Measurements from ENCODE around the gene CA5A. TPM values are rescaled to one million over a fixed set of nuclear protein-coding genes. Genes with fewer than 3 reads are reported as not detected.

Gene CA5A
- total RNA-seq, 2 donors from 2014 or later = not detected

GRCh38 chr16:87961623-87962022 is 25.3 kb upstream of the CA5A start:
- H3K27me3 ChIP-seq = no peaks in the 10 kb centered on the region
- no peak overlapping the region for H3K4me3 ChIP-seq
- peaks cover 2% of the 10 kb centered on the region for H3K4me1 ChIP-seq
- intact Hi-C loops (cut with DNase I) = loop anchor here (10.0 kb wide), 1 partner anchor 63 kb away; no protein-coding TSS in a partner anchor
- H3K36me3 ChIP-seq = no peaks in the 10 kb centered on the region
- H3K27ac ChIP-seq = no peak overlapping the region
- no peaks in the 10 kb centered on the region for H3K9me3 ChIP-seq
- no peak overlapping the region for H3K9ac ChIP-seq (ENCODE audit: low read depth in 2 of 2, low read length in 2 of 2)
- no peak for TF ChIP-seq CTCF (IDR thresholded peaks at IDR 0.05)
- DNase-seq = no peak

- Histone ChIP-seq H3K4me3 (no peak overlapping the region), H3K27me3 (no peaks in the 10 kb centered on the region), H3K9ac (ENCODE audit: low read depth in 2 of 2, low read length in 2 of 2) (no peak overlapping the region), H3K4me1 (no peaks in the 10 kb centered on the region), H3K9me3 (no peaks in the 10 kb centered on the region), H3K27ac (no peak overlapping the region), H3K36me3 (no peaks in the 10 kb centered on the region)
- TF ChIP-seq CTCF (IDR thresholded peaks at IDR 0.05) = no peak
- DNase-seq = no peak
- intact Hi-C loops (cut with DNase I) = loop anchor here (10.0 kb wide), 1 partner anchor 64 kb away; no protein-coding TSS in a partner anchor
Observed at GRCh38 chr16:87960852-87961251, 24.5 kb upstream of the CA5A start.

GRCh38 chr16:87960296-87960695 is 24.0 kb upstream of the CA5A start:
- no peak for TF ChIP-seq CTCF (IDR thresholded peaks at IDR 0.05)
- no peak overlapping the region for H3K9ac ChIP-seq (ENCODE audit: low read depth in 2 of 2, low read length in 2 of 2)
- DNase-seq = no peak

GRCh38 chr16:87959391-87959990 is 23.2 kb upstream of the CA5A start:
- DNase-seq = no peak
- H3K4me1 ChIP-seq = peaks cover 6% of the 10 kb centered on the region
- H3K27ac ChIP-seq = no peak overlapping the region

More at GRCh38 chr16:87960296-87960695, 24.0 kb upstream of the CA5A start:
- Histone ChIP-seq H3K9me3 (no peaks in the 10 kb centered on the region), H3K4me3 (no peak overlapping the region), H3K27me3 (no peaks in the 10 kb centered on the region), H3K4me1 (no peaks in the 10 kb centered on the region), H3K27ac (no peak overlapping the region), H3K36me3 (no peaks in the 10 kb centered on the region)
- intact Hi-C loops (cut with DNase I) = loop anchor here (10.0 kb wide), 1 partner anchor 65 kb away; no protein-coding TSS in a partner anchor

GRCh38 chr16:87958632-87959031 is 22.3 kb upstream of the CA5A start:
- no peak for DNase-seq
- Histone ChIP-seq H3K9ac (ENCODE audit: low read depth in 2 of 2, low read length in 2 of 2) (no peak overlapping the region), H3K4me3 (no peak overlapping the region), H3K36me3 (no peaks in the 10 kb centered on the region), H3K27ac (no peak overlapping the region), H3K9me3 (no peaks in the 10 kb centered on the region), H3K4me1 (peaks cover 9% of the 10 kb centered on the region), H3K27me3 (no peaks in the 10 kb centered on the region)
- no peak for TF ChIP-seq CTCF (IDR thresholded peaks at IDR 0.05)
- intact Hi-C loops (cut with DNase I) = no loop called here

More at GRCh38 chr16:87959391-87959990, 23.2 kb upstream of the CA5A start:
- TF ChIP-seq CTCF (IDR thresholded peaks at IDR 0.05) = no peak
- Histone ChIP-seq H3K27me3 (no peaks in the 10 kb centered on the region), H3K9ac (ENCODE audit: low read depth in 2 of 2, low read length in 2 of 2) (no peak overlapping the region), H3K9me3 (no peaks in the 10 kb centered on the region), H3K36me3 (no peaks in the 10 kb centered on the region), H3K4me3 (no peak overlapping the region)
- intact Hi-C loops (cut with DNase I) = no loop called here
